HG03432 (cell line): ENCODE results near the gene PTGES.
"Not testable (repeated sequence)": the region's sequence is repeated elsewhere in the genome, so short reads cannot be mapped to it uniquely, and the experiment has no call there.

Experiments
- ATAC-seq: cut with Tn5 transposase; IDR thresholded peaks from one replicate; pipeline ENCODE4 v1.9.1; 2021; ENCODE audit warnings: mild to moderate bottlenecking, moderate library complexity; ENCODE audit not compliant: unreplicated experiment

The PTGES gene

GRCh38 chr9:129773262-129774048 lies 20.6 kb upstream of the PTGES start:
- ATAC-seq, result no peak

GRCh38 chr9:129770741-129771140 lies 17.9 kb upstream of the PTGES start:
- no peak for ATAC-seq

GRCh38 chr9:129769669-129770068 lies 16.8 kb upstream of the PTGES start:
- no peak for ATAC-seq

- no peak for ATAC-seq
These were observed 15.6 kb upstream of the PTGES start for GRCh38 chr9:129768486-129768885.

GRCh38 chr9:129765764-129766317 lies 13.0 kb upstream of the PTGES start:
- no peak for ATAC-seq

GRCh38 chr9:129762985-129763926 lies 10.4 kb upstream of the PTGES start:
- no peak for ATAC-seq

GRCh38 chr9:129762370-129762984 lies 9.6 kb upstream of the PTGES start:
- ATAC-seq, result not testable (repeated sequence)

GRCh38 chr9:129761901-129762369 lies 9.1 kb upstream of the PTGES start:
- ATAC-seq, result no peak

- no peak for ATAC-seq
These were observed 8.6 kb upstream of the PTGES start for GRCh38 chr9:129761293-129761900.

GRCh38 chr9:129760784-129761183 lies 7.9 kb upstream of the PTGES start:
- not testable (repeated sequence) for ATAC-seq

- no peak for ATAC-seq
These were observed 7.1 kb upstream of the PTGES start for GRCh38 chr9:129759804-129760502.

GRCh38 chr9:129759319-129759718 lies 6.5 kb upstream of the PTGES start:
- no peak for ATAC-seq

- ATAC-seq, result no peak
These were observed 4.2 kb upstream of the PTGES start for GRCh38 chr9:129757045-129757444.

GRCh38 chr9:129756191-129756590 lies 3.3 kb upstream of the PTGES start:
- no peak for ATAC-seq

GRCh38 chr9:129755151-129755550 lies 2.3 kb upstream of the PTGES start:
- ATAC-seq, result no peak

- ATAC-seq, result no peak
These were observed 721 bp downstream of the PTGES start for GRCh38 chr9:129751841-129752801.

- ATAC-seq, result no peak
These were observed 2.7 kb downstream of the PTGES start for GRCh38 chr9:129750013-129750638.

GRCh38 chr9:129749575-129749974 lies 3.3 kb downstream of the PTGES start:
- no peak for ATAC-seq
